ENCODE measurements around the gene AVEN.
"Not testable (repeated sequence)": the region's sequence is repeated elsewhere in the genome, so short reads cannot be mapped to it uniquely, and the experiment has no call there.

Gene AVEN

DNA sequence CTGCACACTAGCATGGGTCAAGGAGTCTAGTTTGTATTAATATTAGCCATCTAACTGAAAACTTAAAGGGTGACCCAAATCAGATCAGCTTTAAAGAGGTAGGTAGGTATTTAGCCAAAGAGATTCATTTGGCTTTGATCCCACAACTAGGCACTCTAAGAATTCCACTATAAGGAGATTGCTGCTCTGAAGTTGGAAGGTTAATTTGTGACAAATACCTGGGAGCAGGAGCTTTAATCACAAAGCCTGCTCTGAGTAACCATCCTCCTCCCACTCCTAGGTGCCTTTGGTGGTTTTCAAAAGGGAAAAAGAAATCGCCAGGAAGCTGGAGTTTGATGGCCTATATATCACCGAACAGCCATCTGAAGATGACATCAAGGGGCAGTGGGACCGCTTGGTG lies 191.0 kb downstream of the AVEN start:
- DNase-seq (ENCODE audit: low read depth), result no peak

DNA sequence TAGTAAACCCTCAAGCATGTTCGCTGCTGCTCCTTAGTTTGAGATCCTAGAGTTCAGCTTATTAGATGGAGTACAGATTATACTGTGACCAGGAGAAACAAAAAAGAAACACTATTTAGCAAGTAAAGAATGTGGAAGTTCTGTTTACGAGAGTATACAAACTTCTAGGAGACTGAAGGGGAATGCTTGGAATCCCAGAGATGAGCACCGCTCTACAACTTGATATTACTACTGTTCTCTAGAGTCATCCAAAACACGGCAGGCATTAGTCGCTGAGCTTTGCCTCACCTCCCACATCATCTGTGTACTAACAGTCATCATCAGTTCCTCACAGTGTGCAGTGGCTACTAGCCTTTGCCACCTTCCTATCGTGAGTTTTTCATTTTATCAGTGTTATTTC lies 192.1 kb downstream of the AVEN start:
- no peak for DNase-seq (ENCODE audit: low read depth)

DNA sequence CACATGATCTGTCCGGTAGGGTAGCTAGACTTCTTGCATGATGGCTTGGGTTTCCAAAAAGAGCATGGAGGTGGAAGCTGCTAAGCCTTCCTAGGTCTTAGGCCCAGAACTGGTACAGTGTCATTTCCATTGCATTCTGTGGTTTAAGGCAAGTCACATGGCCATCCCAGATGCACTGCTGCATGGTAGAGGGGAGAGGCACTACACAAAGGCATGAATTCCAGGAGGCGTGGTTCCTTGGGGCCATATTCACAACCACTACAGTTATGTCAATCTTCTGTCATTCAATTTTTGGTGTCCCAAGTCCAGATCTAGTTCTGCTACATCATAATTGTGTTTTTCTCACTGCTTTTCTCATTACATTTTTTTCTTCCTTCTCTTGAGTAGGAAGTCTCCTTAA lies 192.9 kb downstream of the AVEN start:
- DNase-seq (ENCODE audit: low read depth), result no peak

DNA sequence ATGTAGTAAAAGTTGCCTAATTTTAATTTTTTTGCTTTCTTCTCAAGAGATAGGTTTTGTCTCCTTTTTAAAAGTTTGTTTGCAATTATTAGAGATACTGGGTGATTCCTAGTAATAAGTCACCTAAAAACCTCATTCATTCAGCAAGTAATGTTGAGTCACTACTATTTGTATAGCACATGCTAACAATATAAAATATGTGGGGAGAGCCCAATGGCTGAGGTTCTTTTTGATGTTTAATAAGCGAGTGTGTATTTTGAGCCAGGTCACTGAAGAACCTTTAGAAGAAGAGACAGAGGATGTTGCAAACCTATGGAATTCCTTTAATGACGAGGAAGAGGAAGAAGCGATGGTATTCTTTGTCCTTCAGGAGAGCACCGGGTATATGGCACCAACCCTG lies 194.4 kb downstream of the AVEN start:
- no peak for DNase-seq (ENCODE audit: low read depth)

DNA sequence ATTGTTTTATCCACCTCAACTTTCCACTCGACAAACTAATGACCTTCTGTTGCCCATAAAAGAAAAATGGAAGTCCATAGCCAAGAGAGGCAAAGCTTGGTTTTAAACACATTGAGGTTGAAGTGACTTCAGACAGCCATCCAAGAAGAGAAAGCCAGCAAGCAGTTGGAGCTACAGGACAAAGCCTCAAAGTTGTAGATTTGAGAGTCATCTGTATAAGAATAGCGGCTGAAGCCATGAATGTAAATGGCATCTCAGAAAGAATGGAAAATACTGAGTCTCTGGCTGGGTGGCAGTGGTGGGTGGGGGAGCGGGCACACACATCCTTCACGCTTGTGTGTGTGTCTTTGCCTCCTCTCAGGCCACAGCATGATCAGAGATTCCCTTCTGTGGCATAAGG lies 194.8 kb downstream of the AVEN start:
- DNase-seq (ENCODE audit: low read depth), result no peak

DNA sequence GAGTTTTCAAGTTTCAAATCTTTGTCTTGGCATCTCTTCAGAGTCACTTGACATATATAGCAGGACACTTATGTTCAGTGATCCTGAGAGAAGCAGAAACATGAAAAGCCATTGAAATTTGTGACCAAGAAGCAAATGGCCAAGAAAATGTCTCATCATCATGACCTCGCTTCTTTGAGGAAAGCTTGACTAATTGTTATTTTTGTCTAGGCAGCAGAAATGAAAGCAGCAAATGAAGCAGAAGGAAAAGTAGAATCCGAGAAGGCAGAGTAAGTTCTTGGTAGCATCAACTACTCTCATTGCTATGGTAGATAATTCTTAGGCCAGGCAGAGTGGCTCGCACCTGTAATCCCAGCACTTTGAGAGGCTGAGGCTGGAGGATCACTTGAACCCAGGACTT lies 198.4 kb downstream of the AVEN start:
- no peak for DNase-seq (ENCODE audit: low read depth)

DNA sequence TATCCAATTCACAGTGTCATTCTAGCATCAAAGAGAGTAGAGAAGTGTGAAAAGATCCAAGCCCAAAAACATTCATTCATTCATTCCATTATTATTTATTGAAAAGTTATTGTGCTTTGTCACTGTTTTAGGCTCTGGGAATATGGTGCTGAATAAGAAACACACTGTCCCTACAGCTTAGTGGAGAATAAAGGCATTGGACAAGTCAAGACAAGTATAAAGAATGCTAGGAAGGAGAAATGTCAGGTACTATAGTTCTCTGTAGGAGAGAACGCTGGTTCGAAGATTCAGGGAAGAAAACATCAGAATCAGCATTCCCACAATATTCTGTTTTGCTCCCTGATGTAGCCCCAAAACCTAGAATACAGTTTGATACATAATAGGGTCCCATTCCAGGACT lies 199.5 kb downstream of the AVEN start:
- DNase-seq (ENCODE audit: low read depth), result no peak

DNA sequence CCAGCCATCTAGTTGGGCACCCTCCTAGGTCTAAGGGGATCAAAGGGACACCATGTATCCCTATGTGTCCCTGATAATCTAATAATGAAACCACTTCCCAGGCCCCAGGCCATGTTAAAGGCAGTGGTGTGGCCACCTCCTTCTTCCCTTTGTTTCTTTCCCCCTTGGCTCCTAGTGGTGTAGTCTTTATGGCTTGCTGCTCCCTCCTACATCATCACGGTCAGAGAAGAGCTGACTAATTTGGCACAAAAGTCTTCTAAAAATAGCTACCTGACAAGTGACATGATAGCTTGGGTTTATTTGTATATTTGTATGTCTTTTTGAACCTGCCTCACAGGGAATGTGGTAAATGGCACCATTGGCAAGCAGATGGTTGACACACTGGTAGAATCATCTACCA lies 201.7 kb downstream of the AVEN start:
- no peak for DNase-seq (ENCODE audit: low read depth)

DNA sequence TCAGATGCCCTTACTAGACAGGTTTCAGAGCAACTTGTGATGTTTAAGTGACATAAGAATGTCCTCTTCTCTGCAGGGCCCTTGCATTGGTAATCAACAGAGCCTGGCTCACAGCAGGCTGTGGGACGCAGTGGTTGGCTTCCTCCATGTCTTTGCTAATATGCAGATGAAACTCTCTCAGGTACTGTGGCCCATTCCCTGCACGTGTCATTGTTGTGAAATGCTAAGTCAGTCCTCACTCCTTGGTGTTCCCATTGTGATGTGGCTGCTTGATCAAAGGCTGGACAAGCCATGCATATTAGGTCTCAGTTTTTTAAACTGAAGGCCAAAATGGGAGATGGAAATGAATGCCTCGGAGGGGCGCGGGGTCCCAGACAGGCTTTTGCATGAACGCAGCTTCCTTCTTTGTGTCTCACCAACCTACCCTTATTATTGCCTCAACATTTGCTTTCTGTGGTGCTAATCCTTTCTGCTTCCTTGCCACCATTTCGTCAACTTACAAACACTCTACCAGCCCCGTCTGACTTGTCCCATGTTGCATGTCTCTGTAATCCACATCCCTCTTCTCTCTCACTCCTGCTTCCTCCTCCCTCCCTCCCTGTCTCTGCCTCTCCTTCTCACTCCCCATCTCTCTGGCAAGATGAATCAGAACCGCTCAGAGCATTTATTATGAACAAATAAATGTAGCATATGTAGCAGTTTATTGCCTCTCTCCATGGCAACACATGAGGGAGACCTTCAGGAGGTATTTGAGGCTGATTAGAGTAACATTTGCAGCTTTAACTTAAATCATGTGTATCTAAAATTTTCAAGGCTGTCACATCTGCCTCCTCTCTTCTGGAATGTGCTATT lies 203.9 kb downstream of the AVEN start:
- no peak for DNase-seq (ENCODE audit: low read depth)

DNA sequence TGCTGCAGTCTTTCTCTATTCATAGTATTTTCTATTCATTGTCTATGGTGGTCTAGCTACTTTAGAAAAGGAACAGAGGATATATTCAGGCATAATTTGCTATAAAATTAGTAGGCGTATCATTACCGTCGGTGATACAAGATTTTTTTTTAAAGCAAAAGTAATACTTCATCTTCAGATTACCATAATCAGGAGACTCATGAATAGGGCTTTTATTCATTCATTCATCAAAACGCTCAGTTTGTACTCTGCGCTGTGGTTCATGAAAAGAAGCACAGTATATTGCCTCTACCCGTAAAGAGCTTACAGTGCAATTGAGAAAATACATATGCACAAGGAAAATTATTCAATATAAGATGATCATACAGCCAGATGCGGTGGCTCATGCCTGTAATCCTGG lies 207.4 kb downstream of the AVEN start:
- no peak for DNase-seq (ENCODE audit: low read depth)

DNA sequence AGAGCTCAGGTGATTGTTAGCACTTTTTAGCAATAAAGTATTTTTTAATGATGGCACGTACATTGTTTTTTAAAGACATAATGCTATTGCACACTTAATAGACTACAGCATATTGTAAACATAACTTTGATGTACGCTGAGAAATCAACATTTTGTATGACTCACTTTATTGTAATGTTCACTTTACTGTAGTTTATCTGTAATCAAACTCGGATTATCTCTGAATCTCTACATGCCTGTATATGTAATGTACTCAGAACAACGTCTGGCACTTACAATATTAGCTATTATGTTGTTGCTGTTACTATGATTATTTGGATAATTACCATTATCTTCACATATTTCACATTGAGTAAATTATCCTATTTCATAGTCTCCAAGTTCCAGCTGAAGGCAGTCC lies 208.7 kb downstream of the AVEN start:
- DNase-seq (ENCODE audit: low read depth), result no peak

DNA sequence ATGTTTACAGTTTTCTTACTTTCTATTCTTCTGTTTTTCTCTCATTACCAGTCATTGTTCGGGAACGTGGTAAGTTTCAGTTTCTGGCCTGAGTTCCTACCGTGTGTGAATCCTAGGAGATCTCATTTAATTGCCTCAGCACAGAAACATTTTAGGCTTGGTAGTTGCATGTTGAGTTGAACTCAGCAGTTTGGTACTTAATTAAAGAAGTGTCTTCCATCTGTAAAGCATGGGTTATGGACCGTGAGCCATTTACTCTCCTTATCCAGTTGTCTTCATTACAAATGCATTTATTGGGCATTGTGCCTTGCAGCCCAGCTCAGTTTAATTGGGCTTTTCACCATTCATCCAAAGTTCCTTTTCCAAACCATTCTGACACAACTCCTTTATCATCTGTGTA lies 212.8 kb downstream of the AVEN start:
- no peak for DNase-seq (ENCODE audit: low read depth)

DNA sequence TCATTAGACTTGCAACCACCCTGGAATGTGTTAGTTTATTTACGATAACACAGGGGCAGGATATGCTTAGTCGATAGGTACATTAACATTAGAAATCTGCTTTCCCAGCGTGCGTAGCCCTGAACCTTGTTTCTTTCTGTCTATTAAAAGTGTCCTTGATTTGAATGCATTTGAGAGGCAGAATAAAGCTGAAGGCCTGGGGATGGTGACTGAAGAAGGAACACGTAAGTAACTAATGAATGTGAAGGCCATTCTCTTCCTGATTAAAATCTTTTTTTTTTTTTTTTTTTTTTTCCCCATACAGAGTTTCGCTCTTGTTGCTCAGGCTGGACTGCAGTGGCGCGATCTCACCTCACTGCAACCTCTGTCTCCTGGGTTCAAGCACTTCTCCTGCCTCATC lies 213.6 kb downstream of the AVEN start:
- no peak for DNase-seq (ENCODE audit: low read depth)

DNA sequence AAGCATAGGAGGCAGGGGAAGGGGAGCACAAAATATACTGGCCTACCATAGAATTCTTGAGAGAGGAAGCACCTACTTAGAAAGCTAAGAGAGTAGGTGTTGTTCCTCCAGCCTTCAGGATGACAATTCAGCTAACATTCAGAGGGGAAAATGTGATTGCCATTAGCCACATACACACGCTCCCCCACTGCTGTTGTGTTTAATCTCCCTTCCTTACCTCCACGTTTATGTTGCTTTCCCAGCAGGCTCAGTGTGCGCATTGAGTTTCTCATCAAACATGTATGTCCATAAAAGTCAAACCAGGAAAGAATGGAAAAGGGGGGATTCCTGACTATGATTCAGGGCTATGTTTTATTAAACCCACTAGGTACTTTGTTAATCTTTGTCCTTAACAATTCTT lies 215.9 kb downstream of the AVEN start:
- DNase-seq (ENCODE audit: low read depth), result no peak

DNA sequence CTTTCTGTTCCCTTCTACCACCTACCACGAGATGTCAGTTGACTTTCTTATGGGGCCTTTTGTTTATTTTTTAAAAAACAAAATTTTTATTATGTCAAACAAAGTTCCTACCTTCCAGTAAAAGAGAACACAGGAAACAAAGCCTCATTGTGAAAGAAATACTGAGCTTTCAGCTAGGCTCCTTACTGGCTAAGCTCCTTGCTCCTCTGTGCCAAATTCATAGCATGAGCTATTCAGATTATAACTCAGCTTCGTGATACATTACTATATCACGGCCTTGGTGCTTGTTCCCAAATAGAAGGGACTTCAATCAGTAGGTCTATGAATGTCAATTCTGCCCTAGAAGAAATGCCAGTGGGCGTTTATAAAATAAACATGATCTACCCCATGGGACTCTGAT lies 216.5 kb downstream of the AVEN start:
- no peak for DNase-seq (ENCODE audit: low read depth)

DNA sequence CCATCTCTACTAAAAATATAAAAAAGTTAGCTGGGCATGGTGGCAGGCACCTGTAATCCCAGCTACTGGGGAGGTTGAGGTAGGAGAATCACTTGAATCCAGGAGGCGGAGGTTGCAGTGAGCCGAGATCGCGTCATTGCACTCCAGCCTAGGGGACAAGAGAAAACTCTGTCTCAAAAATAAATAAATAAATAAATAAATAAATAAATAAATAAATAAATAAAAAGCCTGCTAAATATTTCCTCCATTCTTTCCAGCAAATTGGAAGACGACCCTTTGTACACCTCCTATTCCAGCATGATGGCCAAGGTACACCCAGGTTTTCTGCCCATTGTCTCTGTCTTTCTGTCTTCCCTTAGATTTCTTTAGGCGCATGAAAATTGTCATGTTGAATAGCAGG lies 219.5 kb downstream of the AVEN start:
- not testable (repeated sequence) for DNase-seq (ENCODE audit: low read depth)
